Mucosa of gallbladder (tissue), 1 donor: ENCODE measurements around the gene NUDT16L1. TPM values are rescaled to one million over a fixed set of nuclear protein-coding genes. Genes with fewer than 3 reads are reported as not detected.

Source experiments
- DNase-seq: peaks from one replicate; pipeline ENCODE4 v3.0.0-alpha.2; 2020; ENCODE audit warnings: low spot score
- total RNA-seq: library from RNA; stranded (reverse); gene quantifications from one replicate; pipeline ENCODE4 v1.2.1, GENCODE V29; 2021
- donor health status: DM: no; HTN: no; CAD: no.

Gene NUDT16L1
- total RNA-seq, 1 donor from 2014 or later: 67.0 TPM

GRCh38 chr16:4693956-4694641 lies 737 bp downstream of the NUDT16L1 start:
- peak; percentile 29 for DNase-seq

GRCh38 chr16:4694642-4695451 lies 1.5 kb downstream of the NUDT16L1 start:
- no peak for DNase-seq

GRCh38 chr16:4695473-4696171 lies 2.3 kb downstream of the NUDT16L1 start:
- DNase-seq: no peak

- peak; percentile 24 for DNase-seq
Observed at GRCh38 chr16:4696172-4696904, 3.0 kb downstream of the NUDT16L1 start.

GRCh38 chr16:4696905-4697847 lies 3.8 kb downstream of the NUDT16L1 start:
- no peak for DNase-seq

GRCh38 chr16:4697848-4698291 lies 4.5 kb downstream of the NUDT16L1 start:
- no peak for DNase-seq

GRCh38 chr16:4698321-4699045 lies 5.1 kb downstream of the NUDT16L1 start:
- DNase-seq: no peak

- DNase-seq: no peak
Observed at GRCh38 chr16:4699046-4699556, 5.7 kb downstream of the NUDT16L1 start.

- DNase-seq: no peak
Observed at GRCh38 chr16:4700380-4700996, 7.1 kb downstream of the NUDT16L1 start.

- DNase-seq: no peak
Observed at GRCh38 chr16:4700997-4701743, 7.8 kb downstream of the NUDT16L1 start.

- no peak for DNase-seq
Observed at GRCh38 chr16:4701791-4702465, 8.6 kb downstream of the NUDT16L1 start.

- no peak for DNase-seq
Observed at GRCh38 chr16:4702466-4702808, 9.1 kb downstream of the NUDT16L1 start.

GRCh38 chr16:4703906-4704305 lies 10.5 kb downstream of the NUDT16L1 start:
- DNase-seq: no peak

- no peak for DNase-seq
Observed at GRCh38 chr16:4704491-4704890, 11.1 kb downstream of the NUDT16L1 start.

- DNase-seq: no peak
Observed at GRCh38 chr16:4704913-4705312, 11.6 kb downstream of the NUDT16L1 start.

- DNase-seq: no peak
Observed at GRCh38 chr16:4706871-4707270, 13.5 kb downstream of the NUDT16L1 start.

GRCh38 chr16:4709481-4709880 lies 16.1 kb downstream of the NUDT16L1 start:
- DNase-seq: no peak
